ENCODE measurements around the gene ERC2.

ERC2 gene

DNA sequence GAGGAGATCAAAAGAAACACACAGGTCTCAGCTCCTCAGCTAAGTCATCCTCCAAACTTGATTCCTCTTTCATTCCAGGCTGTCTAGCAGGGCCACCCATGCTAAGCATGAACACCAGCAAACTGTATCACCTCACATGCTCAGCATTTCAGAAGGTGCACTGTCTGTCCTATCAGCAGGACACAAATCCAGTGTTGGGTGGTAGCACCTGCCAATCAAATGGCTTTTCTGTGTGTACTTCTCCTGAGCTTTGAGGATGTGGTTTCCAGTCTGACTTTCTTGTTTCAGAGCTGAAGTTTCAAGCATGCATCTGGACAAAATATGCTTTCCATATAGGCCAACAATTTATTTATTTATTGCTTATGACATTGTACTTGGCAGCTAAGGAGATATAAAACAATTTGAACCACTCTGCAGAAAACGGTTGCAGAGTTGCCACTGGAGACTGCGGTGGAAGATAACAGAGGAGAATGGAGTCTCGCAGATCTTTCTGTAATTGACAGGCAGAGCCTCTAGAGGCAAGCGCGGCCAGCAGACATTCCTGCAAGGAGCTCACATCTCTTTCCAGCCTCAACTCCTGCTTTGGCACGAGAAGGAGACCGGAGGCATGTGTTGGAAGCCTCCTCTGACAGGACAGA lies 814.0 kb downstream of the ERC2 start:
- no peaks in the 10 kb centered on the region for H3K36me3 ChIP-seq (ENCODE audit: control insufficient read depth in 2 of 2, insufficient read depth in 2 of 2, low read length in 2 of 2)
- H3K9ac ChIP-seq (ENCODE audit: low read depth in 1 of 2, low read length in 2 of 2): no peak overlapping the region
- no peaks in the 10 kb centered on the region for H3K9me3 ChIP-seq (ENCODE audit: control insufficient read depth in 2 of 2, low read length in 2 of 2)
- no peaks in the 10 kb centered on the region for H3K27me3 ChIP-seq (ENCODE audit: control insufficient read depth in 2 of 2, insufficient read depth in 2 of 2, low read length in 2 of 2)
- no peak overlapping the region for H3K4me3 ChIP-seq (ENCODE audit: low read length in 2 of 2)
- no peaks in the 10 kb centered on the region for H3K4me1 ChIP-seq (ENCODE audit: control insufficient read depth in 2 of 2, insufficient read depth in 2 of 2, low read length in 2 of 2)
- H3K27ac ChIP-seq (ENCODE audit: low read depth in 2 of 2, low read length in 2 of 2): no peak overlapping the region

- Histone ChIP-seq H3K27me3 (ENCODE audit: control insufficient read depth in 2 of 2, insufficient read depth in 2 of 2, low read length in 2 of 2) (no peaks in the 10 kb centered on the region), H3K27ac (ENCODE audit: low read depth in 2 of 2, low read length in 2 of 2) (no peak overlapping the region), H3K4me3 (ENCODE audit: low read length in 2 of 2) (no peak overlapping the region), H3K9me3 (ENCODE audit: control insufficient read depth in 2 of 2, low read length in 2 of 2) (no peaks in the 10 kb centered on the region), H3K9ac (ENCODE audit: low read depth in 1 of 2, low read length in 2 of 2) (no peak overlapping the region), H3K36me3 (ENCODE audit: control insufficient read depth in 2 of 2, insufficient read depth in 2 of 2, low read length in 2 of 2) (no peaks in the 10 kb centered on the region), H3K4me1 (ENCODE audit: control insufficient read depth in 2 of 2, insufficient read depth in 2 of 2, low read length in 2 of 2) (no peaks in the 10 kb centered on the region)
Observed at GRCh38 chr3:55651011-55651410, 817.3 kb downstream of the ERC2 start.

DNA sequence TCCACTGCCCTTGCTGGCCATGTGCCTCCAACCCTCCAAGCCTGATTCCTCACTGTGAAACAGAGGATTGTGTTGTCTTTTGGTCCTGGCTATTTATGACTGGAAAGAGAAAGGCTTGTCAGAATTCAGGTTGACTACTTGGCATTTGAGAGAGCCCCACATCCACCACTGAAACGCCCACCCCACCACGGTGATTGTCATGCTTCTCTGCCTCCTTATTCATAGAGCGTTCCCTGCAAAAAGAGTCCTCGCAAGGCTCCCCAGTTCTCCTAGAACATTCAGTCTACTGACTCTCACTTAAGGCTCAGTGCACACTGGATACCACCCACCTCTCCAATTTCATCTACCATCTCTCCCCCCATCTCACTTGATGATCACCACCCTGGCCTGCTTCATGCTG lies 818.3 kb downstream of the ERC2 start:
- Histone ChIP-seq H3K9ac (ENCODE audit: low read depth in 1 of 2, low read length in 2 of 2) (no peak overlapping the region), H3K36me3 (ENCODE audit: control insufficient read depth in 2 of 2, insufficient read depth in 2 of 2, low read length in 2 of 2) (no peaks in the 10 kb centered on the region), H3K27ac (ENCODE audit: low read depth in 2 of 2, low read length in 2 of 2) (no peak overlapping the region), H3K27me3 (ENCODE audit: control insufficient read depth in 2 of 2, insufficient read depth in 2 of 2, low read length in 2 of 2) (no peaks in the 10 kb centered on the region), H3K4me1 (ENCODE audit: control insufficient read depth in 2 of 2, insufficient read depth in 2 of 2, low read length in 2 of 2) (no peaks in the 10 kb centered on the region), H3K4me3 (ENCODE audit: low read length in 2 of 2) (no peak overlapping the region), H3K9me3 (ENCODE audit: control insufficient read depth in 2 of 2, low read length in 2 of 2) (no peaks in the 10 kb centered on the region)

- Histone ChIP-seq H3K27me3 (ENCODE audit: control insufficient read depth in 2 of 2, insufficient read depth in 2 of 2, low read length in 2 of 2) (no peaks in the 10 kb centered on the region), H3K27ac (ENCODE audit: low read depth in 2 of 2, low read length in 2 of 2) (no peak overlapping the region), H3K36me3 (ENCODE audit: control insufficient read depth in 2 of 2, insufficient read depth in 2 of 2, low read length in 2 of 2) (no peaks in the 10 kb centered on the region), H3K9me3 (ENCODE audit: control insufficient read depth in 2 of 2, low read length in 2 of 2) (no peaks in the 10 kb centered on the region), H3K9ac (ENCODE audit: low read depth in 1 of 2, low read length in 2 of 2) (no peak overlapping the region), H3K4me3 (ENCODE audit: low read length in 2 of 2) (no peak overlapping the region), H3K4me1 (ENCODE audit: control insufficient read depth in 2 of 2, insufficient read depth in 2 of 2, low read length in 2 of 2) (no peaks in the 10 kb centered on the region)
Observed at GRCh38 chr3:55649554-55649953, 818.7 kb downstream of the ERC2 start.

- no peaks in the 10 kb centered on the region for H3K9me3 ChIP-seq (ENCODE audit: control insufficient read depth in 2 of 2, low read length in 2 of 2)
- H3K4me3 ChIP-seq (ENCODE audit: low read length in 2 of 2): no peak overlapping the region
- no peaks in the 10 kb centered on the region for H3K27me3 ChIP-seq (ENCODE audit: control insufficient read depth in 2 of 2, insufficient read depth in 2 of 2, low read length in 2 of 2)
- H3K9ac ChIP-seq (ENCODE audit: low read depth in 1 of 2, low read length in 2 of 2): no peak overlapping the region
- H3K4me1 ChIP-seq (ENCODE audit: control insufficient read depth in 2 of 2, insufficient read depth in 2 of 2, low read length in 2 of 2): no peaks in the 10 kb centered on the region
- H3K27ac ChIP-seq (ENCODE audit: low read depth in 2 of 2, low read length in 2 of 2): no peak overlapping the region
- H3K36me3 ChIP-seq (ENCODE audit: control insufficient read depth in 2 of 2, insufficient read depth in 2 of 2, low read length in 2 of 2): no peaks in the 10 kb centered on the region
Observed at GRCh38 chr3:55648591-55649318, 819.5 kb downstream of the ERC2 start.

GRCh38 chr3:55647670-55648069 lies 820.6 kb downstream of the ERC2 start:
- Histone ChIP-seq H3K27me3 (ENCODE audit: control insufficient read depth in 2 of 2, insufficient read depth in 2 of 2, low read length in 2 of 2) (no peaks in the 10 kb centered on the region), H3K4me3 (ENCODE audit: low read length in 2 of 2) (no peak overlapping the region), H3K9ac (ENCODE audit: low read depth in 1 of 2, low read length in 2 of 2) (no peak overlapping the region), H3K9me3 (ENCODE audit: control insufficient read depth in 2 of 2, low read length in 2 of 2) (no peaks in the 10 kb centered on the region), H3K4me1 (ENCODE audit: control insufficient read depth in 2 of 2, insufficient read depth in 2 of 2, low read length in 2 of 2) (no peaks in the 10 kb centered on the region), H3K36me3 (ENCODE audit: control insufficient read depth in 2 of 2, insufficient read depth in 2 of 2, low read length in 2 of 2) (no peaks in the 10 kb centered on the region), H3K27ac (ENCODE audit: low read depth in 2 of 2, low read length in 2 of 2) (no peak overlapping the region)

DNA sequence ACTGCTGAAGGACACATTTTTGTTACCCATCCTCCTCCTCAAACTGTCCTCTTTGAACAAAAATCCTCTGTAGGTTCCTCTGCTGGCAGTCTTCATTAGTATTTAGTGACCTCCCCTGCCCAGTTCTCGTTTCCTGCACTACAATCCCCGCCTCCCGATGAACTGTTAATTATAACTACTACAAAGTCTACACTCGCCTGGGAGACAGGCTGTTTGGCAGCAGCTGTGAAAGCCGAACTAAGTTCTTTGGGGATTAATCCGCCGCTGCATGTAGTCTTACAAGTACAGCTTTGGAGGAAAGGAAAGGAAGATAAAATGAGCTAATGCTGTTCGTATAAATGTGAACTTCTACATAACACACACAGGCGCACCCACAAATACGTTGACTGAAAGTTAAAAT lies 821.2 kb downstream of the ERC2 start:
- no peaks in the 10 kb centered on the region for H3K36me3 ChIP-seq (ENCODE audit: control insufficient read depth in 2 of 2, insufficient read depth in 2 of 2, low read length in 2 of 2)
- no peaks in the 10 kb centered on the region for H3K9me3 ChIP-seq (ENCODE audit: control insufficient read depth in 2 of 2, low read length in 2 of 2)
- no peak overlapping the region for H3K27ac ChIP-seq (ENCODE audit: low read depth in 2 of 2, low read length in 2 of 2)
- H3K4me1 ChIP-seq (ENCODE audit: control insufficient read depth in 2 of 2, insufficient read depth in 2 of 2, low read length in 2 of 2): no peaks in the 10 kb centered on the region
- no peaks in the 10 kb centered on the region for H3K27me3 ChIP-seq (ENCODE audit: control insufficient read depth in 2 of 2, insufficient read depth in 2 of 2, low read length in 2 of 2)
- no peak overlapping the region for H3K9ac ChIP-seq (ENCODE audit: low read depth in 1 of 2, low read length in 2 of 2)
- H3K4me3 ChIP-seq (ENCODE audit: low read length in 2 of 2): no peak overlapping the region

DNA sequence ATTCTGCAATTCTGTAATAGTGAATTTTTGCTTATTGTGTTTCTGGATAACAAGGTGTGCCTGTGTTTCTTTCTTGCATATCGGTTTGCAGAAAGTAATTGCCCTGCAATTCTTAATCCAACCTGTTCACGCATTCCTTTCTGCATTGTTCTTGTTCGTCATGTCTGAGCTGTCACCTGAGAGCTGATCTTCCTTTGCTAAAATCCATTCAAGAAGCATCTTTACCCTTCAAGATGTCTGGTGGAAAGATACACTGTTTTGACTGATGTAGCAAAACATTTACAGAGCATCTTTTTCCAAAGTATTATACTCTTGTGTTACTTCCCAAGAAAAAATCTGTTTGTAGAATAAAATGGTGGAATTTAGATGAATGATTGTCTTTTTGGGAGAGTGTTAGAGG lies 822.1 kb downstream of the ERC2 start:
- Histone ChIP-seq H3K36me3 (ENCODE audit: control insufficient read depth in 2 of 2, insufficient read depth in 2 of 2, low read length in 2 of 2) (no peaks in the 10 kb centered on the region), H3K27ac (ENCODE audit: low read depth in 2 of 2, low read length in 2 of 2) (no peak overlapping the region), H3K4me3 (ENCODE audit: low read length in 2 of 2) (no peak overlapping the region), H3K9me3 (ENCODE audit: control insufficient read depth in 2 of 2, low read length in 2 of 2) (no peaks in the 10 kb centered on the region), H3K9ac (ENCODE audit: low read depth in 1 of 2, low read length in 2 of 2) (no peak overlapping the region), H3K4me1 (ENCODE audit: control insufficient read depth in 2 of 2, insufficient read depth in 2 of 2, low read length in 2 of 2) (no peaks in the 10 kb centered on the region), H3K27me3 (ENCODE audit: control insufficient read depth in 2 of 2, insufficient read depth in 2 of 2, low read length in 2 of 2) (no peaks in the 10 kb centered on the region)

DNA sequence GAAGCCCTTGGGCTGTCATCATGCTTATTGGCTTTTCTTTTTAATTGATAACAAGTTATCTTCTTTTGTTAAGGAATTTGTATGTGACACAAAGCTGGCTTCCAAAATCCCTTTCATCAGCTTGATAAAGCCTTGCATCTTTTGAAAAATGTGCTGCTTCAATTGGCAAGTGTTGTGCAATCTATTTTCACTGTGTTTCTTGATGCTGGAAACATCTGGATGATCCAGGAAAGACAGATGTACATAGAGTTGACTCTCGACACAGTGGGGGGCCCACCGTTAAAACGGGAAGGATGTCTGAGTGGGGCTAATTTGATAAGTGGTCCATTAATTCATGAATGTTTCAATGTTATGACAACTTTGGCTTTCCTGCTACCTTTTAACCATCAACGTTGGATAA lies 822.8 kb downstream of the ERC2 start:
- Histone ChIP-seq H3K9ac (ENCODE audit: low read depth in 1 of 2, low read length in 2 of 2) (no peak overlapping the region), H3K9me3 (ENCODE audit: control insufficient read depth in 2 of 2, low read length in 2 of 2) (no peaks in the 10 kb centered on the region), H3K4me1 (ENCODE audit: control insufficient read depth in 2 of 2, insufficient read depth in 2 of 2, low read length in 2 of 2) (no peaks in the 10 kb centered on the region), H3K4me3 (ENCODE audit: low read length in 2 of 2) (no peak overlapping the region), H3K27ac (ENCODE audit: low read depth in 2 of 2, low read length in 2 of 2) (no peak overlapping the region), H3K27me3 (ENCODE audit: control insufficient read depth in 2 of 2, insufficient read depth in 2 of 2, low read length in 2 of 2) (no peaks in the 10 kb centered on the region), H3K36me3 (ENCODE audit: control insufficient read depth in 2 of 2, insufficient read depth in 2 of 2, low read length in 2 of 2) (no peaks in the 10 kb centered on the region)

- H3K36me3 ChIP-seq (ENCODE audit: control insufficient read depth in 2 of 2, insufficient read depth in 2 of 2, low read length in 2 of 2): no peaks in the 10 kb centered on the region
- H3K4me3 ChIP-seq (ENCODE audit: low read length in 2 of 2): no peak overlapping the region
- peaks cover 3 to 4% of the 10 kb centered on the region in 2 donors for H3K4me1 ChIP-seq (ENCODE audit: control insufficient read depth in 2 of 2, insufficient read depth in 2 of 2, low read length in 2 of 2)
- H3K27me3 ChIP-seq (ENCODE audit: control insufficient read depth in 2 of 2, insufficient read depth in 2 of 2, low read length in 2 of 2): no peaks in the 10 kb centered on the region
- H3K9ac ChIP-seq (ENCODE audit: low read depth in 1 of 2, low read length in 2 of 2): no peak overlapping the region
- H3K27ac ChIP-seq (ENCODE audit: low read depth in 2 of 2, low read length in 2 of 2): no peak overlapping the region
- no peaks in the 10 kb centered on the region for H3K9me3 ChIP-seq (ENCODE audit: control insufficient read depth in 2 of 2, low read length in 2 of 2)
Observed at GRCh38 chr3:55643283-55643682, 825.0 kb downstream of the ERC2 start.
